Gastrocnemius medialis (tissue), 4 donors: Measurements from ENCODE around the gene NAALADL1.
"Not testable (repeated sequence)": the region's sequence is repeated elsewhere in the genome, so short reads cannot be mapped to it uniquely, and the experiment has no call there.

Experiments used
- CTCF ChIP-seq, 5 experiments: fragments of 450-650 bp in 3 of 5; fragments of 200-600 bp in 2 of 5; sonication (generic) in 2 of 5; IDR thresholded peaks in 4 of 5; conservative IDR thresholded peaks in 1 of 5; 1 replicate in 4 of 5; 2 replicates in 1 of 5; pipeline ENCODE4 v1.5.1; 2016 to 2019; ENCODE audit warnings: antibody characterized with exemption in 5 of 5, mild to moderate bottlenecking in 3 of 5, moderate library complexity in 3 of 5
- POLR2A ChIP-seq, 2 donors: fragments of 450-650 bp; IDR thresholded peaks; one replicate each; pipeline ENCODE4 v1.6.1; 2017; ENCODE audit warnings: antibody characterized with exemption in 2 of 2, mild to moderate bottlenecking in 2 of 2, moderate library complexity in 2 of 2

DNA sequence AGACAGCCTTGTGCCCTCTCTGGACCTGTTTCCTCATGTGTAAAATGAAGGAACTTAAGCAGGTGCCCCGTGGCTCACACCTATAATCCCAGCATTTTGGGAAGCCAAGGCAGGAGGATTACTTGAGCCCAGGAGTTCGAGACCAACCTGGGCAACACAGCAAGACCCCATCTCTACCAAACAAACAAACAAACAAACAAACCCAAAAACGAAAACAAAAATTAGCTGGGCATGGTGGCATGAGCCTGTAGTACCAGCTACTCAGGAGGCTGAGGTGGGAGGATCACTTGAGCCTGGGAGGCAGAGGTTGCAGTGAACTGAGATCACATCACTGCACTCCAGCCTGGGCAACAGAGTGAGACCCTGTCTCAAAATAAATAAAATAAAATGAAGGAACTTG is 54.4 kb downstream of the NAALADL1 start:
- TF ChIP-seq CTCF (IDR thresholded peaks at IDR 0.05 in 4 of 5, conservative IDR thresholded peaks at IDR 0.05 in 1 of 5); POLR2A (IDR thresholded peaks at IDR 0.05): not testable (repeated sequence)
